HepG2 (cell line): ENCODE data around the gene TMEM220.

Experiments used
- ASH2L ChIP-seq: fragments of 300-600, 200-600 bp; sonication (generic); IDR thresholded peaks from 2 replicates; pipeline ENCODE4 v1.7.0; 2017; ENCODE audit warnings: low read depth, mild to moderate bottlenecking, moderate library complexity, mixed read lengths, low read length; ENCODE audit not compliant: insufficient read length
- GATA4 ChIP-seq: sonication (generic); IDR thresholded peaks from 2 replicates; pipeline ENCODE4 v1.6.1; 2016; ENCODE audit warnings: antibody characterized with exemption, low read depth, borderline replicate concordance
- JDP2 ChIP-seq: sonication (generic); formaldehyde crosslinking; IDR thresholded peaks from 2 replicates; pipeline ENCODE4 v1.8.1; 2022; ENCODE audit warnings: missing genetic modification reagents, borderline replicate concordance
- MAZ ChIP-seq, 2 experiments: sonication (generic) in 1 of 2; formaldehyde crosslinking in 1 of 2; IDR thresholded peaks; 2 replicates each; pipeline versions ENCODE4 v1.5.0 to v1.6.1; 2012 to 2020; ENCODE audit warnings: low read depth in 2 of 2, mild to moderate bottlenecking in 2 of 2, borderline replicate concordance in 1 of 2, improper control_type of control experiment in 1 of 2, low read length in 1 of 2, missing genetic modification reagents in 1 of 2, moderate library complexity in 1 of 2
- PPARG ChIP-seq: conservative IDR thresholded peaks from 2 replicates; pipeline ENCODE4 v1.6.1; 2016; ENCODE audit warnings: missing biosample characterization, missing genetic modification reagents
- RAD21 ChIP-seq: fragments of 450-650 bp; formaldehyde crosslinking; IDR thresholded peaks from 2 replicates; pipeline ENCODE4 v1.5.0; 2020; ENCODE audit warnings: mild to moderate bottlenecking
- YY1 ChIP-seq: IDR thresholded peaks from 2 replicates; pipeline ENCODE4 v1.6.1; 2011; ENCODE audit warnings: low read length, low read depth, moderate library complexity, mild to moderate bottlenecking; ENCODE audit not compliant: insufficient read depth, insufficient replicate concordance
- ZBTB8A ChIP-seq: sonication (generic); formaldehyde crosslinking; IDR thresholded peaks from 2 replicates; pipeline ENCODE4 v1.4.0; 2020; ENCODE audit warnings: mild to moderate bottlenecking, low read depth, missing genetic modification reagents, borderline replicate concordance
- ZFX ChIP-seq: sonication (generic); formaldehyde crosslinking; IDR thresholded peaks from 2 replicates; pipeline ENCODE4 v1.4.0; 2020; ENCODE audit warnings: mild to moderate bottlenecking, low read depth, missing genetic modification reagents, moderate library complexity
- ZNF335 ChIP-seq: sonication (generic); formaldehyde crosslinking; IDR thresholded peaks from 2 replicates; pipeline ENCODE4 v1.4.0; 2020; ENCODE audit warnings: missing genetic modification reagents
- TF ChIP-seq, protein P1 (sequence below): sonication (generic); formaldehyde crosslinking; IDR thresholded peaks from 2 replicates; pipeline ENCODE4 v1.4.0; 2020; ENCODE audit warnings: missing genetic modification reagents
- TF ChIP-seq, protein P2 (sequence below): sonication (generic); formaldehyde crosslinking; IDR thresholded peaks from 2 replicates; pipeline ENCODE4 v1.5.0; 2020; ENCODE audit warnings: mild to moderate bottlenecking, missing genetic modification reagents, moderate library complexity
- TF ChIP-seq, protein P3 (sequence below): sonication (generic); formaldehyde crosslinking; IDR thresholded peaks from 2 replicates; pipeline ENCODE4 v1.9.0; 2021; ENCODE audit warnings: missing genetic modification reagents, mild to moderate bottlenecking, borderline replicate concordance
- TF ChIP-seq, protein P4 (sequence below): sonication (generic); formaldehyde crosslinking; IDR thresholded peaks from 2 replicates; pipeline ENCODE4 v1.4.0; 2020; ENCODE audit warnings: low read depth, missing genetic modification reagents

DNA sequence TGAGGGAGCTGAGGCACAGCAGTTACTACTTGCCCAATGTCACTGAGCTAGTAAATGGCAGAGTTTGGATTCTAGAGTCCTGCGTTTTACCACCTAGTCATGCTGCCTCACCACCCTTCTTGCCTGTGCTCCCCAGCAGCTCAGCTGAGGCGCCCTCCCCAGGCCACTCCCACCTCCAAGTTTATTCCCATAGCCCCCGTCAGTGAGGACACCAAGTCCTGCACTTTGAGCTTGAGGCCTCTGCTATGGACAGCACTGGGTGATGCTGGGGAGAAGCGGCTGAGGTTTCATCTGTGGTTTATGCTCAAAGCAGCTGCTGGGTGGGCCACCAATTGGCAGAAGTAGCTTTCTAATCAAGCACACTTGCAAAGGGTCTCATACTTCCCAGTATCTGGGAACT lies 37.4 kb upstream of the TMEM220 start:
- TF ChIP-seq PPARG (CRISPR knock-in tag) (no peak), ASH2L (no peak), ZBTB8A (CRISPR knock-in tag) (no peak), MAZ (IDR thresholded peaks at IDR 0.05; ENCODE audit: borderline replicate concordance, low read depth, low read length) (no peak), MAZ (CRISPR knock-in tag; IDR thresholded peaks at IDR 0.05; ENCODE audit: low read depth) (no peak), YY1 (no peak), ZFX (CRISPR knock-in tag) (no peak), JDP2 (no peak), RAD21 (CRISPR knock-in tag) (no peak), GATA4 (no peak), ZNF335 (CRISPR knock-in tag) (no peak)
- TF ChIP-seq, protein P1, sequence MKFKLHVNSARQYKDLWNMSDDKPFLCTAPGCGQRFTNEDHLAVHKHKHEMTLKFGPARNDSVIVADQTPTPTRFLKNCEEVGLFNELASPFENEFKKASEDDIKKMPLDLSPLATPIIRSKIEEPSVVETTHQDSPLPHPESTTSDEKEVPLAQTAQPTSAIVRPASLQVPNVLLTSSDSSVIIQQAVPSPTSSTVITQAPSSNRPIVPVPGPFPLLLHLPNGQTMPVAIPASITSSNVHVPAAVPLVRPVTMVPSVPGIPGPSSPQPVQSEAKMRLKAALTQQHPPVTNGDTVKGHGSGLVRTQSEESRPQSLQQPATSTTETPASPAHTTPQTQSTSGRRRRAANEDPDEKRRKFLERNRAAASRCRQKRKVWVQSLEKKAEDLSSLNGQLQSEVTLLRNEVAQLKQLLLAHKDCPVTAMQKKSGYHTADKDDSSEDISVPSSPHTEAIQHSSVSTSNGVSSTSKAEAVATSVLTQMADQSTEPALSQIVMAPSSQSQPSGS (CRISPR knock-in tag): no peak
- TF ChIP-seq, protein P2, sequence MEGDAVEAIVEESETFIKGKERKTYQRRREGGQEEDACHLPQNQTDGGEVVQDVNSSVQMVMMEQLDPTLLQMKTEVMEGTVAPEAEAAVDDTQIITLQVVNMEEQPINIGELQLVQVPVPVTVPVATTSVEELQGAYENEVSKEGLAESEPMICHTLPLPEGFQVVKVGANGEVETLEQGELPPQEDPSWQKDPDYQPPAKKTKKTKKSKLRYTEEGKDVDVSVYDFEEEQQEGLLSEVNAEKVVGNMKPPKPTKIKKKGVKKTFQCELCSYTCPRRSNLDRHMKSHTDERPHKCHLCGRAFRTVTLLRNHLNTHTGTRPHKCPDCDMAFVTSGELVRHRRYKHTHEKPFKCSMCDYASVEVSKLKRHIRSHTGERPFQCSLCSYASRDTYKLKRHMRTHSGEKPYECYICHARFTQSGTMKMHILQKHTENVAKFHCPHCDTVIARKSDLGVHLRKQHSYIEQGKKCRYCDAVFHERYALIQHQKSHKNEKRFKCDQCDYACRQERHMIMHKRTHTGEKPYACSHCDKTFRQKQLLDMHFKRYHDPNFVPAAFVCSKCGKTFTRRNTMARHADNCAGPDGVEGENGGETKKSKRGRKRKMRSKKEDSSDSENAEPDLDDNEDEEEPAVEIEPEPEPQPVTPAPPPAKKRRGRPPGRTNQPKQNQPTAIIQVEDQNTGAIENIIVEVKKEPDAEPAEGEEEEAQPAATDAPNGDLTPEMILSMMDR: peak; percentile 36
- TF ChIP-seq, protein P3, sequence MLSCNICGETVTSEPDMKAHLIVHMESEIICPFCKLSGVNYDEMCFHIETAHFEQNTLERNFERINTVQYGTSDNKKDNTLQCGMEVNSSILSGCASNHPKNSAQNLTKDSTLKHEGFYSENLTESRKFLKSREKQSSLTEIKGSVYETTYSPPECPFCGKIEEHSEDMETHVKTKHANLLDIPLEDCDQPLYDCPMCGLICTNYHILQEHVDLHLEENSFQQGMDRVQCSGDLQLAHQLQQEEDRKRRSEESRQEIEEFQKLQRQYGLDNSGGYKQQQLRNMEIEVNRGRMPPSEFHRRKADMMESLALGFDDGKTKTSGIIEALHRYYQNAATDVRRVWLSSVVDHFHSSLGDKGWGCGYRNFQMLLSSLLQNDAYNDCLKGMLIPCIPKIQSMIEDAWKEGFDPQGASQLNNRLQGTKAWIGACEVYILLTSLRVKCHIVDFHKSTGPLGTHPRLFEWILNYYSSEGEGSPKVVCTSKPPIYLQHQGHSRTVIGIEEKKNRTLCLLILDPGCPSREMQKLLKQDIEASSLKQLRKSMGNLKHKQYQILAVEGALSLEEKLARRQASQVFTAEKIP: no peak
- TF ChIP-seq, protein P4, sequence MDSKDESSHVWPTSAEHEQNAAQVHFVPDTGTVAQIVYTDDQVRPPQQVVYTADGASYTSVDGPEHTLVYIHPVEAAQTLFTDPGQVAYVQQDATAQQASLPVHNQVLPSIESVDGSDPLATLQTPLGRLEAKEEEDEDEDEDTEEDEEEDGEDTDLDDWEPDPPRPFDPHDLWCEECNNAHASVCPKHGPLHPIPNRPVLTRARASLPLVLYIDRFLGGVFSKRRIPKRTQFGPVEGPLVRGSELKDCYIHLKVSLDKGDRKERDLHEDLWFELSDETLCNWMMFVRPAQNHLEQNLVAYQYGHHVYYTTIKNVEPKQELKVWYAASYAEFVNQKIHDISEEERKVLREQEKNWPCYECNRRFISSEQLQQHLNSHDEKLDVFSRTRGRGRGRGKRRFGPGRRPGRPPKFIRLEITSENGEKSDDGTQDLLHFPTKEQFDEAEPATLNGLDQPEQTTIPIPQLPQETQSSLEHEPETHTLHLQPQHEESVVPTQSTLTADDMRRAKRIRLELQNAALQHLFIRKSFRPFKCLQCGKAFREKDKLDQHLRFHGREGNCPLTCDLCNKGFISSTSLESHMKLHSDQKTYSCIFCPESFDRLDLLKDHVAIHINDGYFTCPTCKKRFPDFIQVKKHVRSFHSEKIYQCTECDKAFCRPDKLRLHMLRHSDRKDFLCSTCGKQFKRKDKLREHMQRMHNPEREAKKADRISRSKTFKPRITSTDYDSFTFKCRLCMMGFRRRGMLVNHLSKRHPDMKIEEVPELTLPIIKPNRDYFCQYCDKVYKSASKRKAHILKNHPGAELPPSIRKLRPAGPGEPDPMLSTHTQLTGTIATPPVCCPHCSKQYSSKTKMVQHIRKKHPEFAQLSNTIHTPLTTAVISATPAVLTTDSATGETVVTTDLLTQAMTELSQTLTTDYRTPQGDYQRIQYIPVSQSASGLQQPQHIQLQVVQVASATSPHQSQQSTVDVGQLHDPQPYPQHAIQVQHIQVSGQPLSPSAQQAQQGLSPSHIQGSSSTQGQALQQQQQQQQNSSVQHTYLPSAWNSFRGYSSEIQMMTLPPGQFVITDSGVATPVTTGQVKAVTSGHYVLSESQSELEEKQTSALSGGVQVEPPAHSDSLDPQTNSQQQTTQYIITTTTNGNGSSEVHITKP (CRISPR knock-in tag): no peak
